Activated naive CD4-positive, alpha-beta T cell treated with anti-CD3 and anti-CD28 coated beads for 36 hours (primary cell): ENCODE data around the gene UGT1A10. TPM values are rescaled to one million over a fixed set of nuclear protein-coding genes. Genes with fewer than 3 reads are reported as not detected.
A peak's percentile ranks its signal among the peaks of the same experiment; 100 is the strongest.

Experiments
- CTCF ChIA-PET: fragments of 350-600 bp; sonication (Branson Sonifier 250); formaldehyde crosslinking; loops from one replicate; lab custom pipeline; 2021; ENCODE audit warnings: antibody characterized with exemption; lab: Charles Lee
- DNase-seq: peaks from one replicate; pipeline ENCODE4 v3.0.0-alpha.2; 2020
- H3K27ac Mint-ChIP-seq: one replicate; pipeline ENCODE4 v1.8.0; 2021; ENCODE audit warnings: mild to moderate bottlenecking, mixed read lengths
- H3K27me3 Mint-ChIP-seq: one replicate; pipeline ENCODE4 v1.8.0; 2021; ENCODE audit warnings: low read depth, mixed read lengths
- H3K36me3 Mint-ChIP-seq: one replicate; pipeline ENCODE4 v1.8.0; 2021; ENCODE audit warnings: low read depth, mixed read lengths
- H3K4me1 Mint-ChIP-seq: one replicate; pipeline ENCODE4 v1.8.0; 2021; ENCODE audit warnings: low read depth, mixed read lengths
- H3K4me3 Mint-ChIP-seq: one replicate; pipeline ENCODE4 v1.8.0; 2021; ENCODE audit warnings: mild to moderate bottlenecking, moderate library complexity, mixed read lengths
- H3K9me3 Mint-ChIP-seq: one replicate; pipeline ENCODE4 v1.8.0; 2021; ENCODE audit warnings: mixed read lengths
- intact Hi-C: fragments of 100-400 bp; cut with micrococcal nuclease; formaldehyde crosslinking; loops from one replicate; pipeline ENCODE4 v1.15.1; 2023
- total RNA-seq, 2 experiments: library from RNA; stranded (reverse); gene quantifications; one replicate each; pipeline ENCODE4 v1.2.3, GENCODE V29; 2021

Gene UGT1A10
- total RNA-seq, 2 experiments from 2014 or later = not detected

DNA sequence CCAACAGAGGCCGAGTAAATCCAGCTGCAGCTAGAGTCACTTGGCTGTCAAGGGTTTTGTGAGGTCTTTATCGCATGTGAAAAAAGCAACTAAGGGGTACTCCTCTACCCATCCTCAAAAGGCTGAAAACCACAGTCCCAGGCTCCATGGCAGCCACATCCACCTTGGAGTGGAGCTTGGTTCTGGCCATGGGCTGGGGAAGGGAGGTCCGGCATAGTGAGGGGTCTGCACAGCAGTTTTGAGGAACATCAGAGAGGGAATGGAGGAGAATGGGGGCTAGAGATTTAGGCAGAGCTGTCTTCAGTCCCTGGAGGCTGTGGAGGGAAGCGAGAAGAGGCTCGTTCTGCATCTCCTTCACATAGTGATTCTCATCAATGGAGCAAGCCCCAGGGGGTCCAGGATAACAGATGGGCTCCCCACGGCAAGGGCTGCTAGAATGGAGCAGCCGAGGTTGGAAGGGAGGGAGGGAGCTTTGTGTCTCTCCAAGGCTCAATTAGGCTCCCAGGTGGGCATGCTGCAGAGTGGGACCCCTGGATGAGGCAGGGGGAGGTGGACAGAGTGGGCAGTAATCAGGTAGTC lies 162.9 kb downstream of the UGT1A10 start:
- Mint-ChIP-seq H3K27me3 (peaks cover 3% of the 10 kb centered on the region), H3K36me3 (no peaks in the 10 kb centered on the region), H3K9me3 (no peaks in the 10 kb centered on the region), H3K4me1 (no peaks in the 10 kb centered on the region), H3K27ac (no peak overlapping the region), H3K4me3 (no peak overlapping the region)
- intact Hi-C loops = no loop called here
- CTCF ChIA-PET = no interaction called here
- no peak for DNase-seq

GRCh38 chr2:233799716-233800115 lies 163.5 kb downstream of the UGT1A10 start:
- no peak for DNase-seq
- CTCF ChIA-PET = no interaction called here
- H3K4me1 Mint-ChIP-seq = no peaks in the 10 kb centered on the region
- H3K27me3 Mint-ChIP-seq = peaks cover 3% of the 10 kb centered on the region
- no peaks in the 10 kb centered on the region for H3K36me3 Mint-ChIP-seq
- intact Hi-C loops = no loop called here
- no peak overlapping the region for H3K27ac Mint-ChIP-seq
- H3K4me3 Mint-ChIP-seq = no peak overlapping the region
- no peaks in the 10 kb centered on the region for H3K9me3 Mint-ChIP-seq

GRCh38 chr2:233800208-233800607 lies 164.0 kb downstream of the UGT1A10 start:
- no peaks in the 10 kb centered on the region for H3K9me3 Mint-ChIP-seq
- intact Hi-C loops = no loop called here
- H3K36me3 Mint-ChIP-seq = no peaks in the 10 kb centered on the region
- no peaks in the 10 kb centered on the region for H3K4me1 Mint-ChIP-seq
- no peak overlapping the region for H3K27ac Mint-ChIP-seq
- peaks cover 3% of the 10 kb centered on the region for H3K27me3 Mint-ChIP-seq
- no peak overlapping the region for H3K4me3 Mint-ChIP-seq
- no peak for DNase-seq
- CTCF ChIA-PET = no interaction called here

GRCh38 chr2:233801357-233802131 lies 165.3 kb downstream of the UGT1A10 start:
- intact Hi-C loops = no loop called here
- peak; percentile 39 for DNase-seq
- H3K4me1 Mint-ChIP-seq = no peaks in the 10 kb centered on the region
- no peaks in the 10 kb centered on the region for H3K9me3 Mint-ChIP-seq
- H3K36me3 Mint-ChIP-seq = no peaks in the 10 kb centered on the region
- H3K4me3 Mint-ChIP-seq = no peak overlapping the region
- H3K27ac Mint-ChIP-seq = no peak overlapping the region
- CTCF ChIA-PET = no interaction called here
- H3K27me3 Mint-ChIP-seq = peaks cover 3% of the 10 kb centered on the region

- no peak overlapping the region for H3K27ac Mint-ChIP-seq
Measured at GRCh38 chr2:233802132-233802815, 166.0 kb downstream of the UGT1A10 start.

DNA sequence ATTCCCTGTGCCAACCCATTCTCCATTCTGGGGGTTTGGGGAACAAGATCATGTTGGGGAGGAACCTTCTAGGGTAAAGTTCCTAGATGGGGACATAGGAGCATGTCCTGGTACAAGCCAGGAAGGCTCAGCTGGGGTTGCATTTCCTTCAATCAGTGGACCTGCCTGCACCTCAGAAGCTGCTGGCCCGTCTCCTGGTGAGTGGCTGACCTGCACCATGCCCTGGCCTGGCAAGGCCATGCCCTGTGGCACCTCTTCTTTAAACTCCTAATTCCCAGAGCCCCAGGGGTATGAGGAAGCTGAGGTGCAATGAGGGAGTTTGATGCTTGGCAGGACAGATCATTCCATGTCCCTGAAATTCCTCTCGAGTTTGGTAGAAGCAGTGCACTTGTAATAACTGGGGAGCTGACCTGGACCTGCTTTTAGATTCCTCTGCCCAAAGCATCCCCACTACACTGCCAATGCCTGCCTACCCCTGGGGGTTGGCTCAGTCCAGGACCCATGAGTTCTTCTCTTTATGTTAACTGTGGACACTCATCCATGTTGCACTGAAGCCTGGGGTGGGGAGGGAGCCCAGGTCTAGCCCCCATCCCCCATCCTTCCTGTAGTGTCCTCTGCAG lies 167.2 kb downstream of the UGT1A10 start:
- CTCF ChIA-PET = interaction anchor here (1.0 kb wide), 1 partner anchor 21 kb away, joined by 3 read pairs; no protein-coding TSS in a partner anchor
- intact Hi-C loops = no loop called here
- Mint-ChIP-seq H3K27ac (no peak overlapping the region), H3K4me3 (no peak overlapping the region), H3K9me3 (no peaks in the 10 kb centered on the region), H3K36me3 (no peaks in the 10 kb centered on the region), H3K27me3 (peaks cover 3% of the 10 kb centered on the region), H3K4me1 (no peaks in the 10 kb centered on the region)
- no peak for DNase-seq

More at GRCh38 chr2:233802132-233802815, 166.0 kb downstream of the UGT1A10 start:
- intact Hi-C loops = no loop called here
- Mint-ChIP-seq H3K36me3 (no peaks in the 10 kb centered on the region), H3K4me3 (no peak overlapping the region), H3K4me1 (no peaks in the 10 kb centered on the region), H3K9me3 (no peaks in the 10 kb centered on the region), H3K27me3 (peaks cover 3% of the 10 kb centered on the region)
- CTCF ChIA-PET = no interaction called here
- DNase-seq = no peak

- no peak overlapping the region for H3K27ac Mint-ChIP-seq
- CTCF ChIA-PET = interaction anchor here (1.0 kb wide), 1 partner anchor 21 kb away, joined by 3 read pairs; no protein-coding TSS in a partner anchor
- no peaks in the 10 kb centered on the region for H3K4me1 Mint-ChIP-seq
- no peak overlapping the region for H3K4me3 Mint-ChIP-seq
- H3K36me3 Mint-ChIP-seq = no peaks in the 10 kb centered on the region
- DNase-seq = no peak
- H3K9me3 Mint-ChIP-seq = no peaks in the 10 kb centered on the region
- intact Hi-C loops = no loop called here
- H3K27me3 Mint-ChIP-seq = peaks cover 3% of the 10 kb centered on the region
Measured at GRCh38 chr2:233803994-233804393, 167.7 kb downstream of the UGT1A10 start.

DNA sequence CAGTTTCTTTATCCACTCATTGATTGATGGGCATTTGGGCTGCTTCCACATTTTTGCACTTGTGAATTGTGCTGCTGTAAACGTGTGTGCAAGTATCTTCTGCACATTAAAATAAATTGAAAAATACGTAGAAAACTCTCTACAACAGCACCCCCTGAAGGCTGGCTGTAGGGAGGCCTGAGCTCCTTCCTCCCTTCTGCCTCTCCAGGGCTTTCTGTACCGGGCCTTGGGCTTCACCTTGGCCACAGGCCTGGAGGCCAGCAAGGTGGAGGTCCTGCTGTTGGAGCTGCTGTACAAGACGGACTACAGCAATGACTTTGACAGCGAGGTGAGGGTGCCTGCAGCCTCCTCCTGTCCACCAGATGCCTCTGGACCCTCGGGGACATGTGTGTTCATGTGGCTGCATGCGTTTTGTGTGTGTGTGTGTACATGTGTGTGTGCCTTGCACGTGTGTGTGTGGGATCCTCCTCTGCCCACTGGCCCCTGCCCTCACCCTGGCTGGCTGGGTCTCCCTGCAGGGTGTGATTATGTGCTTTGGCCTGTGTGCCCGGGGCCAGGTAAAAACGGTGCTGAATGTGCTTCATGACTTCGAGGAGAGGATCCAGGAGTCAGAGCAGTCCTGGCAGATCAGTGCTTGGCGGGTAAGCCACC lies 171.1 kb downstream of the UGT1A10 start:
- Mint-ChIP-seq H3K27ac (no peak overlapping the region), H3K9me3 (no peaks in the 10 kb centered on the region), H3K36me3 (no peaks in the 10 kb centered on the region), H3K27me3 (peaks cover 2% of the 10 kb centered on the region), H3K4me3 (no peak overlapping the region), H3K4me1 (no peaks in the 10 kb centered on the region)
- no peak for DNase-seq
- intact Hi-C loops = no loop called here
- CTCF ChIA-PET = no interaction called here

DNA sequence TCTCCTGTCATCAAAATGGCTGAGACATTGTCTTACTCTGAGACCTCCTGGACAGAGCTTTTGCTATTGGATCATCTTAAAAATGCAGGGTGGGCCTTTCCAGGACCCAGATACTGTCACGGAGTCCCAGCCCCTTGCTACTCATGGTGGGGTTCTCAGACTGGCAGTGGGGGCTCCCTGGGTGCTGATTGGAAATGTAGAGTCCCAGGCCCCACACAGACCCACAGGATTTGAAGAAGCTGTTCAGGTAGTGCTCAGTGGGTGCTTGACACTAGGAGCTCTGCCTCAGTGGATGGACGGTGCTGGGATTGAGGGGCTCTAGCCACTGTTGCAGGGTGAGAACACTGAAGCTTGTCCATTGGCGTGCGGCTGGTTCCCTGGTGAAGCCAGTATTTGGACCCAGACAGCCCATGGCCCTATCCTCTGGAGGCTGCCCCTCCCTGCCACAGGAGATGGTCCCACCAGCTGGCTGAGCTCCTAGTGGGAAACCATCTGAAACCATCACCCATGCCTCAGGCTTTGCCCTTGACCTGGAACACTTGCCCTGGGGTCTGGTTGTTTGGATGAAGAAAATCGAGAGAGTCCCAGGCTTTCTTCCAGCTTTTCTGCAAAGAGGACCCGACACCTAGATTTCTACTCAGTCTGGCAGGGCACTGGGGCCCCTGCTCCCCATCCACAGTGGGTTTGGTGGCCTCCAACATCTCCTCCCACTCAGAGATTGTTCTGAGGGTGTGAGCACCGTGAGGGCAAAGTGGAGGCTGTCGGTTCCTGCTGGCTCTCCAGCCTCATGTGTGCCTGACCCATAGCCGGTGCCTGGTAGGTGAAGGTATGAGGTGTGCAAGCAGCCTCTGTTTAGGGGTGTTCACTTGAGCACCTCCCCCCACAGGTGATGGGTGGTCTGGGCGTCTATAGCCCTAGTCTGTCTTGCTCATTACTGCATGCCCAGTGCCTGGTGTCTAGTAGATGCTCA lies 172.0 kb downstream of the UGT1A10 start:
- H3K4me3 Mint-ChIP-seq = no peak overlapping the region
- H3K36me3 Mint-ChIP-seq = no peaks in the 10 kb centered on the region
- intact Hi-C loops = no loop called here
- no peak for DNase-seq
- CTCF ChIA-PET = no interaction called here
- no peaks in the 10 kb centered on the region for H3K9me3 Mint-ChIP-seq
- H3K27ac Mint-ChIP-seq = no peak overlapping the region
- H3K4me1 Mint-ChIP-seq = no peaks in the 10 kb centered on the region
- H3K27me3 Mint-ChIP-seq = no peaks in the 10 kb centered on the region

DNA sequence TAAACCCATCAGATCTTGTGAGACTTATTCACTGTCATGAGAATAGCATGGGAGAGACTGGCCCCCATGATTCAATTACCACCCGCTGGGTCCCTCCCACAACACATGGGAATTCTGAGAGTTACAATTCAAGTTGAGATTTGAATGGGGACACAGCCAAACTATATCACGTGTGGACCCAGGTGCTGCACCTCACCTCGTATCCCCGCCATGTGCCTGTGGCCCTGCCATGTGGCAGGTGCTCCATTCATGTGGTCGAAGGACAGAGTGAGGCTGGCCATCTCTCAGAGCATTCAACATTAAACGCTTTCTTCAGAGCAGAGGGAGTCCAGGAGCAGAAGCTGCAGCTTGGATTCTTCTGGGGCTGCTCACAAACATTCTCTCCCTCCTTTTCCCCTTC lies 174.1 kb downstream of the UGT1A10 start:
- no peaks in the 10 kb centered on the region for H3K9me3 Mint-ChIP-seq
- intact Hi-C loops = no loop called here
- no peak for DNase-seq
- H3K36me3 Mint-ChIP-seq = no peaks in the 10 kb centered on the region
- no peak overlapping the region for H3K4me3 Mint-ChIP-seq
- no peak overlapping the region for H3K27ac Mint-ChIP-seq
- no peaks in the 10 kb centered on the region for H3K27me3 Mint-ChIP-seq
- H3K4me1 Mint-ChIP-seq = no peaks in the 10 kb centered on the region
- CTCF ChIA-PET = no interaction called here

GRCh38 chr2:233811087-233811486 lies 174.8 kb downstream of the UGT1A10 start:
- no peak for DNase-seq
- Mint-ChIP-seq H3K27me3 (no peaks in the 10 kb centered on the region), H3K4me1 (no peaks in the 10 kb centered on the region), H3K9me3 (no peaks in the 10 kb centered on the region), H3K4me3 (no peak overlapping the region), H3K36me3 (no peaks in the 10 kb centered on the region), H3K27ac (no peak overlapping the region)
- intact Hi-C loops = no loop called here
- CTCF ChIA-PET = no interaction called here
